A204.1 (cell line): Measurements from ENCODE around the gene SLC35F4.
"Not testable (repeated sequence)": the region's sequence is repeated elsewhere in the genome, so short reads cannot be mapped to it uniquely, and the experiment has no call there.

Experiments used
- FAIRE-seq: peaks from 2 replicates; lab custom pipeline; 2012; peaks lifted over from hg19 to GRCh38; lab: Jason Lieb, UNC

Gene SLC35F4

DNA sequence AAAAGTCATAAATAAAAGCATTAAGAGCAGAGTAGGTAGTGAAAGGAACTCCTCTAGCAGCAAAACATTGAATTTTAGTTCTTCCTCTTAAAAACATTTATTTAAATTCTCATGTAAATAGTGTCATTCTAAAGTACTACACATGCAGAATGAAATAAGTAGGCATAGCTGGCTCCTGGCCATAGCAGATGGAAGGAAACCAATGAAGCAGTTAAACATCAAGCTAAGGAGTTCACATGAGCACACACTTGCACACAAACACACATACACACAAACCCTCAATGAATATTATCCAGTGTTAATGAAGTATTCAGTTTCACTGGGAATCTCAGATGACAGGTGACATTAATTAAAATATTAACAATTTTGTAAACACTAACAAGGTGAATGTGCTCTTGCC, 69.3 kb downstream of the SLC35F4 start:
- FAIRE-seq = no peak

- FAIRE-seq = no peak
Measured at GRCh38 chr14:57785058-57785457, 80.8 kb downstream of the SLC35F4 start.

DNA sequence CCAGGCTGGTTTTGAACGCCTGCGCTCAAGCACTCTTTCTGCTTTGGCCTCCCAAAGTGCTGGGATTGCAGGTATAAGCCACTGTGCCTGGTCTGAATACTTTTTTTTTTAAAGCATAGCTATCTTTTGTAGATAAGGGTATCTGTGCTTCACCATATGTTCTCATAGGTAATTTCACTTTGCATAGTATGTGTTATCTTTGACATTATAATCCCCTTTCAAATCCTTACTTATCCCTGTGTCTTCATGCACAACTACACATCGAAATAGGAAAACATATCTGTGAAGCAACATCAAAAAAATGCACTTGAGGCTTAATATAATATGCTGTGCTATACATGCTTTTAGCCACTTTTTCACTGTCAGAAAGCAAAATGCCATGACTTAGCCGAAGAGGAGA, 94.1 kb downstream of the SLC35F4 start:
- FAIRE-seq = no peak

DNA sequence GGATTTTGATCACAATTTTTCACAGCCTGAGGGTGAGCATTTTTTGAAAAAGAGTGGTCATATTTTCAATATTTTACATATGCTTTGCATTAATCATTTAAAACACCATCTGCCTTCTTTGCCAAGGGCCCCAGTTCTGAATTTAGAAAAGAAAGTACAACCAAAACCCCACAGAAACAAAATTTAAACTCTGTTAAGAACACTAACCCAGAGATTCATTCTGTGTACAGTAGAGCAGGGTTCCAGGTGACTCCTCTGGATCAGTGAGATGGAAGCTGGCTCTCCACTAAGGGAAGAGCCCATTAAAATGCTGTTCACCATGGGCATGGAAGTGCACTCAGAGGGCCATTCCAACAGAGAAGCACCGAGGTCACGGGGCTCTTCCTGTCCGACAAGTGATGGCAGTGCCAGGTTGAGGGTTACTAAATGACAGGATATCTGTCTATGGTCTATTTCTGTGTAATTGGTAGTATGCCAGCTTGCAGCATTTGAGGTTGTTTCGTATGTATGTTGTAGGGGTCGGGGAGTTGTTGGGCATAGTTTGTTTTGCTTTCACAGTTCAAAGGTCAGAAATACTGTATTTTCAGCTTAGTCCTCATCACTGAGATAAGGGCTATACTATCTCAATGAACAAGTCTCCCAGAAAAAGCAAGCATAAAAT, 95.9 kb downstream of the SLC35F4 start:
- no peak for FAIRE-seq

DNA sequence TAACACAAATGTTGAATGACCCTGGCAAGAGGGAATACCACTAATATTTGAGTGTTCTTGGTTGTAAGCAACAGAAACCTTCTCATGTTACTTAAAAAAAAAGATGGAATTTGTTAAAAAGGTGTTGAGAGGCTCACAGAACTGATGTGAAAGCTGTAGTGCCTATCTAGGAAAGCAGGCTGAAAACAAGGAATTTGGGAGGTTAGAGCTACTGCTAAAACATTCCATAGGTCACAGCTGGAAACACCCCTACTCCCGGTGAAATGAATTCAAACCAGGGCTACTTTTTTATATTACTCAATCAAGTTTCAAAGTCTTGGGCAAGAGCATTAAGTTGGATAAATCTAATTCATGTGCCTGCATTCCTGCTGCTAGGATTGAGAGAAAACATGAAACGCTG, 104.1 kb downstream of the SLC35F4 start:
- no peak for FAIRE-seq

- no peak for FAIRE-seq
Measured at GRCh38 chr14:57760896-57761295, 105.0 kb downstream of the SLC35F4 start.

DNA sequence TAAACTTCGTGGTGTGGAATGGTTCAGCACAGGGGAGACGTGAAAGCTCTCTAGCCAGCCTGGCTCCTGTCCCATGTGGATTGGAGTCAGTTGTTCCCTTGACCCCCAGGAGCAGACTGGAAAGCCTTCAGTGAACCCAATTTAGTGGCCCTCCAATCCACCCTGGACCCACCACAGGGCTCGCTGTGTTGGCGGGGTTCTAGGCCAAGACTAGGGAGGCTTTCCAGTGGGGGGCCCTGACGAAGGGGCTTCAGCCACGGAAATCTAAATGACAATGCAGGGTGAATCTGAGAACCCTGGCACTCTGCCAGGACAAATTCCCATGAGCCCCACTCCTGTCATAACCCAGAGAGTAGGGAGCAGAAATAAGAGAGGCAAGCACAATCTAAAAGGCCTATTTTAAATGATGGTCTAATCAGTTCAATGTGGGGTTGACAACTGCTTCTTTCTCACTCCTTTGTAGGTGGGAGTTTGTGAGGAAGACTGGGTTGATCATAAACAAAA, 110.8 kb downstream of the SLC35F4 start:
- no peak for FAIRE-seq

DNA sequence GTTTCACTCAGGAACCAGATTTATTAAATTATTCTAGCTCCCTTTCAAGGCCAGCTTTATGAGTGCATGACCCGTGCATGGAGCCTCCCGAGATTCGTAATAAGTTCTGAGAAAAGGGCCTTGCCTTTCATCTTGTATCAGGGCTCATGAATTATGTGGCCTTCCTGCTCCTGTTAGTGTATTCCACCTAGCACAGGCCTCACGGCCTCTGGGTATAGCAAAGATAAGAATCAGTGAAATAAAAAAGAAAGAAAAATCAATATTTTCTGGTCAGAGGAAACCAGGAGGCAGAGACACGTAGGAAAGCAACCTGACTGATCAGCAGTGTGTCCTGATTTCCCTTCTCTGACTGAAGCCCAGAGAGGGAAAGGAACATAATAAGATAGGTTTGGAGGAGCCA, 111.4 kb downstream of the SLC35F4 start:
- FAIRE-seq = no peak

DNA sequence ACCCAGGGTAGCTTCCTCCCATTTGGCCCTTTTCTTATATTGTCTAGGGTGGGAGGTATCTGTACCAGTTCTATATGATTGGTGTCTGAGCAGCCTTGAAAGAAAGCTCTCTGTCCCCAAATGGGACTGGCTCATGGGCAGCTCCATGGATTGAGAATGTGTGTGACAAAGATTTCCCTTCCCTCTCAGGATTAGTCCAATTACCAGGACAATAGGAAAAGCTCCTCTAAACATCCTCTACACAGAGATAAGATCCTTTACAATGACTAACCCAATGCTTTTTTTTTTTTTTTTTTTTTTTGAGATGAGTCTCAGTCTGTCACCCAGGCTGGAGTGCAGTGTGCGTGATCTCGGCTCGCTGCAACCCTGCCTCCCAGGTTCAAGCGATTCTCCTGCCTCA, 112.1 kb downstream of the SLC35F4 start:
- FAIRE-seq = no peak

GRCh38 chr14:57752142-57752695, 113.7 kb downstream of the SLC35F4 start:
- FAIRE-seq = not testable (repeated sequence)

DNA sequence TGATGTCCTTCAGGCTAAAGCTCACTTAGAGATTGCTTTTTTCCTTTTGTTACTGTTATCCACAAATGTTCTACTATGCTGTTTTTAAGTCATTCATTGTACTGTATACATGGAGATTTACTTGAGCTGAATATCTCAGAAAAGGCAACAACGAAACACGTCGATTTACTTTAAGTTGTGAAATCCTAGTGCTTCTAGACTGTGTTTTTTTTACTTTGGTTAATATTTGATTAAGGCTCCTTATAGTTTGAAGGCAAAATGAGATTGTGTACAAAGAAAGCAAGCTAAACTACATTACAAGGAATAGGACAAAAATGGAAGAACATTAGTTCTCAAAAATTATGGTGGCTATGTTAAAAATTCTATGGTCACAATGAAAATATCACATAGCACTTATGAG, 114.5 kb downstream of the SLC35F4 start:
- FAIRE-seq = no peak

- no peak for FAIRE-seq
Measured at GRCh38 chr14:57749267-57749666, 116.6 kb downstream of the SLC35F4 start.

GRCh38 chr14:57748279-57748678, 117.6 kb downstream of the SLC35F4 start:
- FAIRE-seq = no peak

DNA sequence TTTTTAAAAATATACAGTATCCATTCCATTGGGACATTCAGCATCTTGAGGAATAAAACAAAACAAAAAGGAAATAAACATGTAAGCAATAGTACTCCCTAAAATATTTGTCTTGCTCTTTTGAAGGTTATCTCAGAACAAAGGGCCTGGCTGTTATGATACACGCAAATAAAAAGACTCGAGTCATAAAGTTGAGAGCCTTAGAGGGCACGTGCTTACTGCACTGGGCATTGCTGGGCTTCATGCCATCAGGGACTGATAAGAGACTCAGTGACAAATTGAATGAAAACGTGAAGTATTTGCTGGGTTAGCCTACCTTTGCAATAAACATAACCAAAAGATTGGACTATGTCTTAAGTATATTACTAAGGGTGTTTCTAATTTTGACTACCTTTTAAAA, 118.9 kb downstream of the SLC35F4 start:
- no peak for FAIRE-seq

DNA sequence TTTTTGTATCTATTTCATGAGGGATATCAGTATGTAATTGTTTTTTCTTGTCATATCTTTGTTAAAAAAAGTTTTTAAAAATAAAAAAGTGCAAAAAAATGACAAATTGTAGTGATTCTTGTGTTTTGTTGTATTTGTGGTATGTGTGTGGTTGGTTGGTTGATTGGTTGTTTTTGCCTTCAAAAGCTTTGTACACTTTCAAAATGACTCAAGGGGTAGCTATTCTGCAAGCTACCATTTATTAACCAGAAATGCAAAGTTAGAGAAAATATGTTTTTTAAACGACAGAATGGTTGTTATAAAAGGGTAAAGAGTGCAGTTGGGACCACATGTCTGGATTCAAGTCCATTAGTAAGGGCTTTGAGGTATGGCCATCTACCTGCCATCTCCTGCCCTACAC, 119.3 kb downstream of the SLC35F4 start:
- FAIRE-seq = peak; percentile 21

DNA sequence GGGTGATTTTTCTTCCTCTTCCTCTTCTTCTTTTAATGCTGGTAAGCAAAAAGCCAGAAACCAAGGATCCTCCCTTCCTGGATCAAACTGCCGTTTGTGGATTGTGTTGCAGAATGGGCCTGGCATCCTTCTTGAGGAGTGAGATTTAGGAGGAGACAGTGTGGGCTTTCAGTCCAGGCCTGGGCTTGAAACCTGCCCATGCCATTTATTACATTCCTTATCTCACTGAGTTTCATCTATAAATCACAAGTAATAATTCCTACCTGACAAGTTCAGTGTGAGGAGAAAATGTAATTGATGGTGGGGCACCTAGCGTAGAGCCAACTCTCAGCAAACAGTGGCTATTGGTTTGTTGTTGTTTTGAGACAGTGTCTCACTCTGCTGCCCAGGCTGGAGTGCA, 126.4 kb downstream of the SLC35F4 start:
- no peak for FAIRE-seq

- FAIRE-seq = no peak
Measured at GRCh38 chr14:57737598-57737997, 128.3 kb downstream of the SLC35F4 start.

GRCh38 chr14:57736391-57736790, 129.5 kb downstream of the SLC35F4 start:
- FAIRE-seq = no peak

- no peak for FAIRE-seq
Measured at GRCh38 chr14:57735276-57735675, 130.6 kb downstream of the SLC35F4 start.

DNA sequence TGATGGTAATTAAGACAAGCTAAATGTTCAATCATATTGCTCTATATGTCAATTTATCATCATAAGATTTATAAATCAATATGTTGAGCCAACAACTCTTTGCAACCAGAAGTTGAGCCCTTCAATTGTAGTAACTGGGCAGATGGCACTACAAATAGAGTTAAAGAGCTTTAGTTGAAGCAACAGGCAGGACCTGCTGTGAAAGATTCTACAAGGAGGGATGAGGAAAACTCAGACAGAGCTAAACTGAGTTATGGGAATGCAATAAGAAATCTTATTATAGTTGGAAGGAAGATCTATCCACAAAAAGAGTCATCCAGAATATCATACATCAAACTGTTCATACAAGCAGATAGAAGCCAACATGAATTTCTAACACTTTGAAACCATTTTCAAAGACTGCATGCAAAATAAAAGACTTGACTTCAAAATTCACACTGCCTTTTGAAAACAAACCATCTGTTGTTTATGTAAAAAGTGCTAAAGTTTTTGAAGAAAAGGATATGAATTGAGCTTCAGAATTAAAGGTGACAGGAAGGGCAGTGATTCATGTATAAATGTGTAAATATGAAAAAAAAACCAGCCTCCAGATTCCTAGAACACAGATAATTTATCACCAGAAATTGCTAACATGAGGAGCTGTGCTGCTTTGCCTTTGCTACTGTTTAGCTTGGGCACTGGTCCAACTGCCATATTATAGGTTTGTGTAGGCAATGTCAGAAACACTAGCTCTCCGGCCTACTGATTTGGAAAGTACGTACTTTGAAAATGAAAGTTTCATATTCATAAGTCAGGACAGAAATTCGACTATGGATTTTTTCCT, 133.2 kb downstream of the SLC35F4 start:
- FAIRE-seq = peak; percentile 92

DNA sequence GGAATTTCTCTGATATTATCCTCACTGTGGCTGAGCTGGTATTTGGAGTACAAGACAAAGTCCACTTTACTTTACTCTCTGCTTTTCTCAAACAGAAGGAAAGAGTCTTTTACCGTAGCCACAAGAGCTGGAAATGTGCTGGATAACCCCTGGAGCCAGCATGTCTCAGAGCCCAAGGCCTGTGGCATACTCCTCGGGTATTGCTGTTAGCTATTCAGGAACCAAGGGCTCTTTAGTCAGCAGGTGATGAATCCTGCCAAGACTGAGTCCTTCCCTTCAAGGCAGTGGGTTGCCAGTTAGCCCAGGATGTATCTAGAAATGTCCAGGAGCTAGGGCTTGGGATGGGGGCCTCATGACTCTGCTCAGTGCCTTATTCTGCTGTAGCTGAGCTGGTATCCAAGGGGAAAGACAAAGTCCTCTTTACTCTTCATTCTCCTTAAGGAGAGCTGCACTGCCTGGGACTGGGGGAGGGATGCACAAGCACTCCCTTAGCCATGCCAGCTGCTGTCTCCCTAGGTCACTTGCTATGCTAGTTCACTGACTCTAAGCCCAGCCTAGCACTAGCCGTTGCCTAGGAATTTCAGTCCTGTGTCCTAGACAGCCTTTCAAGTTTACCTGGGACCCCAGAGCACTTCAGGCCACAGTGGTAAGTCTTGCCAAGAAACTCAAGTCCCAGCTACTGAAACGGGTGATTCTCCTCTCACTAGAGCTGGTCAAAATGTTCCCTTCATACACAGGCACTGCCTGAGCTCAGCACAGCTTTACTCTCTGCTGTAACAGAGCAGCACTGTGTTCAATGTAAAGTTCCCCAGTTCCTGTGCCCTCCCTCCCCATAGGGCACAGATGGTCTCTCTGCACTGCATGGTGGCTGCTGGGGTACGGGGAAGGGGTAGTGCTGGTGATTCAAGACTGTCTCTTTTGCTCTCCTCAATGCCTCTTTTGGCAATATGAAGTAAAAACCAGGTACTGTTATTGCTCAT, 136.4 kb downstream of the SLC35F4 start:
- FAIRE-seq = no peak

- FAIRE-seq = no peak
Measured at GRCh38 chr14:57725399-57726077, 140.4 kb downstream of the SLC35F4 start.
